Ammon's horn (tissue), 1 donor: Measurements from ENCODE around the gene ANO2.

Experiments
- DNase-seq: peaks from one replicate; pipeline ENCODE4 v3.0.0-alpha.2; 2016; ENCODE audit warnings: low spot score

ANO2 gene

GRCh38 chr12:5964913-5965900 is 20.1 kb upstream of the ANO2 start:
- DNase-seq: no peak

GRCh38 chr12:5963515-5963914 is 18.5 kb upstream of the ANO2 start:
- DNase-seq: no peak

- DNase-seq: no peak
Observed at GRCh38 chr12:5960783-5961182, 15.7 kb upstream of the ANO2 start.

- no peak for DNase-seq
Observed at GRCh38 chr12:5956987-5957386, 11.9 kb upstream of the ANO2 start.

- DNase-seq: no peak
Observed at GRCh38 chr12:5954661-5955060, 9.6 kb upstream of the ANO2 start.

GRCh38 chr12:5953835-5954586 is 9.0 kb upstream of the ANO2 start:
- no peak for DNase-seq

- no peak for DNase-seq
Observed at GRCh38 chr12:5952031-5952430, 7.0 kb upstream of the ANO2 start.

- DNase-seq: no peak
Observed at GRCh38 chr12:5948696-5949095, 3.6 kb upstream of the ANO2 start.

- no peak for DNase-seq
Observed at GRCh38 chr12:5947006-5947405, 1.9 kb upstream of the ANO2 start.

GRCh38 chr12:5946388-5946787 is 1.3 kb upstream of the ANO2 start:
- no peak for DNase-seq

- DNase-seq: no peak
Observed at GRCh38 chr12:5944688-5945070, 380 bp downstream of the ANO2 start.

- DNase-seq: no peak
Observed at GRCh38 chr12:5944053-5944452, 1.0 kb downstream of the ANO2 start.

- no peak for DNase-seq
Observed at GRCh38 chr12:5941907-5942306, 3.2 kb downstream of the ANO2 start.

GRCh38 chr12:5927732-5928516 is 17.1 kb downstream of the ANO2 start:
- no peak for DNase-seq

- DNase-seq: no peak
Observed at GRCh38 chr12:5925646-5926045, 19.4 kb downstream of the ANO2 start.

- no peak for DNase-seq
Observed at GRCh38 chr12:5924342-5924741, 20.7 kb downstream of the ANO2 start.

GRCh38 chr12:5923751-5924150 is 21.3 kb downstream of the ANO2 start:
- peak; percentile 14 for DNase-seq

- no peak for DNase-seq
Observed at GRCh38 chr12:5923043-5923605, 21.9 kb downstream of the ANO2 start.

- DNase-seq: no peak
Observed at GRCh38 chr12:5921966-5922899, 22.8 kb downstream of the ANO2 start.

GRCh38 chr12:5921027-5921909 is 23.8 kb downstream of the ANO2 start:
- no peak for DNase-seq
